K562 (cell line): ENCODE results near the gene HOXB8. TPM values are rescaled to one million over a fixed set of nuclear protein-coding genes. Genes with fewer than 3 reads are reported as not detected.

Experiments
- CHD7 ChIP-seq: fragments of 200-600 bp; sonication (generic); IDR thresholded peaks from one replicate; pipeline ENCODE4 v1.6.1; 2012; ENCODE audit warnings: mild to moderate bottlenecking, low read depth, low read length, inconsistent platforms
- MYBL2 ChIP-seq, 2 experiments: fragments of 450-650 bp in 1 of 2; sonication (generic) in 1 of 2; formaldehyde crosslinking in 1 of 2; IDR thresholded peaks; 2 replicates each; pipeline versions ENCODE4 v1.6.1 to v1.8.1; 2017 to 2022; ENCODE audit warnings: borderline replicate concordance in 1 of 2, inconsistent platforms in 1 of 2, low read depth in 1 of 2, mild to moderate bottlenecking in 1 of 2, missing genetic modification reagents in 1 of 2, moderate library complexity in 1 of 2
- NR2C2 ChIP-seq, 2 experiments: fragments of 200-800 bp in 1 of 2; sonication (Bioruptor generic) in 1 of 2; sonication (generic) in 1 of 2; formaldehyde crosslinking in 1 of 2; IDR thresholded peaks; 2 replicates each; pipeline versions ENCODE4 v1.6.1 to v1.8.0; 2016 to 2022; ENCODE audit warnings: mild to moderate bottlenecking in 1 of 2, missing compliant biosample characterization in 1 of 2, missing genetic modification characterization in 1 of 2, missing genetic modification reagents in 1 of 2
- ZNF407 ChIP-seq: fragments of 450-650 bp; IDR thresholded peaks from 2 replicates; pipeline ENCODE4 v1.6.1; 2016; ENCODE audit warnings: low read depth
- ZNF586 ChIP-seq: fragments of 450-650 bp; formaldehyde crosslinking; conservative IDR thresholded peaks from 2 replicates; pipeline ENCODE4 v1.4.0; 2020; ENCODE audit warnings: mild to moderate bottlenecking, moderate library complexity
- polyA plus RNA-seq, 8 experiments: library from polyadenylated mRNA; depleted of rRNA in 4 of 8; stranded (reverse) in 5 of 8; unstranded in 3 of 8; fragments of >200 nt; fragmentation: Nextera tagmentation in 2 of 8; fragmentation: Illumina TruSeq in 1 of 8; extraction: Ambion mirVana in 2 of 8; extraction: Trizol in 1 of 8; gene quantifications; 2 replicates each; pipeline versions ENCODE4 v1.2.1 to v1.2.3, GENCODE V29; 2011 to 2014; ENCODE audit warnings: inconsistent platforms in 1 of 8, missing spikeins in 1 of 8
- total RNA-seq, 7 experiments: library from RNA; depleted of rRNA in 6 of 7; stranded (reverse); fragments of >200 nt in 6 of 7; fragmentation: Illumina TruSeq in 2 of 7; extraction: Trizol in 2 of 7; gene quantifications; 2 replicates each; pipeline versions ENCODE4 v1.2.1 to v1.2.3, GENCODE V29; 2011 to 2021; ENCODE audit warnings: low replicate concordance in 1 of 7

Gene HOXB8
- total and polyA plus RNA-seq, 9 of the 15 experiments (the other 6 are each of a cell fraction or from before 2014, with no cell fraction given) = 0.52 to 23.8 (median 3.6) TPM

DNA sequence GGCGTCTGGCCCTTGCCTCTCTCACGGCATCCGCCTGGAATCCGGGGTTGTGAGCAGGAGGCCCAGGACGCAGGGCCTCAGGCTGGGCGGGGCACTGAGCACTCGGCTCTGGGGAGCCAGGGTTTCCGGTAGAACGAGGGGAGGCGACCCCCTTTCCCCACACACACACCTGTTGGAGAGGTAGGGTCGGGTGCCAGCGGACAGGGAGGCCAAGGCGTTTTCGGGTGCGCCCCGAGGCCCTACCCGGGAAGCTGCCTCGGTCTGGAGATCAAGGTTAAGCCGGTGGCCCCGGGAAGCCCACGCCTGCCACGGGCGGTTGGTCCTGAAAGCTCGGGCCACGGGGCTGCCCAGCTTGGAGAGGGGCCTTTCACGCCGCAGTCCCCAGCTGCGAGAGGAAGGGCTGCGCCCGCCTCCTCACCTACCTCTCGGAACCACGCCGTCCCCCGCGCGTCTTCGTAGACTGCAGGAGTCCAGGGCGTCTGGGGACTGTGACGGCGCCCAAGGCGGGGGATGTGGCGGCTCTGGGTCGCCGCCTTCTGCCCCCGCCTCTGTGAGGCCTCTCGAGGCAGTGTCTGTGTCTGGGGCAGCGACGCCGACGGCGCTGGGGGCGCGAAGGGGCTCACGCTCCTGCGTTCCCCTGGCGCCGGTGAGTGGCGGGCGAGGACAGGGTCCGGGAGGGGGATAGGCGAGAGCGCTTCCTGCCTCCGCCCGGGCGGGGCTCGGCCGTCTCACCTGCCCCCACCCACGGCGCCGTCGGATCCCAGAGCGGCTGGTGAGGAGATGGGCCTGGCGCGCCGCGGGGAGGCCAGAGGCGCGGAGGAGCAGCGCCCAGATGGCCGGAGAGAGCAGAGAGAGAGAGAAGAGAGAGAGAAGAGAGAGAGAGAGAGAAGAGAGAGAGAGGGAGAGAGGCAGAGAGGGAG, 31.4 kb upstream of the HOXB8 start (continued):
- TF ChIP-seq ZNF407 (no peak), ZNF586 (CRISPR knock-in tag) (no peak), NR2C2 (CRISPR knock-in tag; IDR thresholded peaks at IDR 0.05) (no peak), NR2C2 (tag; IDR thresholded peaks at IDR 0.05) (no peak), CHD7 (no peak), MYBL2 (IDR thresholded peaks at IDR 0.05; ENCODE audit: low read depth) (no peak), MYBL2 (CRISPR knock-in tag; IDR thresholded peaks at IDR 0.05; ENCODE audit: borderline replicate concordance) (no peak)
